K562 (cell line): ENCODE measurements around the gene SLTM.
"Not testable (repeated sequence)": the region's sequence is repeated elsewhere in the genome, so short reads cannot be mapped to it uniquely, and the experiment has no call there.

Source experiments
- BRF1 ChIP-seq: IDR thresholded peaks from 3 replicates; pipeline ENCODE4 v1.6.1; 2011; ENCODE audit warnings: borderline replicate concordance, mild to moderate bottlenecking; ENCODE audit not compliant: insufficient read length; ENCODE audit errors: extremely low read depth
- CHD2 ChIP-seq: IDR thresholded peaks from 2 replicates; pipeline ENCODE4 v1.6.1; 2011; ENCODE audit warnings: low read depth, low read length
- CREM ChIP-seq: IDR thresholded peaks from 2 replicates; pipeline ENCODE4 v1.6.1; 2014; ENCODE audit warnings: antibody characterized with exemption, low read depth
- POLR2A ChIP-seq: fragments of 450-650 bp; conservative IDR thresholded peaks from 2 replicates; pipeline ENCODE4 v1.6.1; 2016
- TAF15 ChIP-seq: fragments of 200-400 bp; formaldehyde crosslinking; IDR thresholded peaks from 2 replicates; pipeline ENCODE4 v1.6.1; 2017; ENCODE audit warnings: mild to moderate bottlenecking, low read depth, low read length, moderate library complexity
- U2AF1 ChIP-seq: fragments of 200-400 bp; formaldehyde crosslinking; optimal IDR thresholded peaks from 2 replicates; pipeline ENCODE3; 2017; ENCODE audit warnings: mild to moderate bottlenecking, low read depth, low read length, moderate library complexity
- YBX1 ChIP-seq: fragments of 450-650 bp; IDR thresholded peaks from 2 replicates; pipeline ENCODE4 v1.7.1; 2016; ENCODE audit warnings: mild to moderate bottlenecking
- ZBTB8A ChIP-seq: fragments of 450-650 bp; IDR thresholded peaks from 2 replicates; pipeline ENCODE4 v1.6.1; 2018; ENCODE audit warnings: mild to moderate bottlenecking, moderate library complexity; ENCODE audit not compliant: partially characterized antibody
- ZNF197 ChIP-seq: fragments of 200-800 bp; sonication (Bioruptor generic); IDR thresholded peaks from 2 replicates; pipeline ENCODE4 v1.6.1; 2016; ENCODE audit warnings: low read depth, missing genetic modification characterization, missing compliant biosample characterization
- TF ChIP-seq, protein P1 (sequence below), 2 experiments: fragments of 450-650 bp; formaldehyde crosslinking in 1 of 2; IDR thresholded peaks; 2 replicates each; pipeline versions ENCODE4 v1.4.0 to v1.6.1; 2014 to 2020; ENCODE audit warnings: mild to moderate bottlenecking in 2 of 2, borderline replicate concordance in 1 of 2, low read depth in 1 of 2
- TF ChIP-seq, protein P2 (sequence below): fragments of 250-450 bp; sonication (Bioruptor Pico); IDR thresholded peaks from 2 replicates; pipeline ENCODE4 v1.8.0; 2021; ENCODE audit warnings: borderline replicate concordance, mild to moderate bottlenecking, moderate library complexity; ENCODE audit not compliant: poor library complexity, severe bottlenecking

DNA sequence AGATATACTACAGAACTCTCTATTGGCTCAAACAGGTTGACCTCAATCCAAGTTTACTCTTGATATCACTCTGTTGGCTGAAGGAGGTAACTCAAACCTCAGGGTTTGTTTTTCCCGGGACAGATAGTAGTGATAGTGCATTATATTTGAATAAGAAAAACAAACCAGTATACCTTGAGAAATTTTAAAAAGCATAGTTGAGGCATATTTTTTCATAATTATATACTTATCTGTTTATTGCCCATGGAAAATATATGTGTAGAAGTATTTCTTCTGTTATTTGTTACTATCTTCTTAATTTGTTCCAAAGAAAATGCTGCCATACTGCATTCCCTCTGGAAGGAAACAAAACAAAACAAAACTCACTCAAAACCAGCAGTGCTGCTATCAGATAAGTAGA, 76.9 kb downstream of the SLTM start:
- TF ChIP-seq U2AF1; YBX1; CREM; ZNF197 (CRISPR knock-in tag); BRF1; ZBTB8A; POLR2A; CHD2; TAF15: not testable (repeated sequence)
- TF ChIP-seq, protein P1, sequence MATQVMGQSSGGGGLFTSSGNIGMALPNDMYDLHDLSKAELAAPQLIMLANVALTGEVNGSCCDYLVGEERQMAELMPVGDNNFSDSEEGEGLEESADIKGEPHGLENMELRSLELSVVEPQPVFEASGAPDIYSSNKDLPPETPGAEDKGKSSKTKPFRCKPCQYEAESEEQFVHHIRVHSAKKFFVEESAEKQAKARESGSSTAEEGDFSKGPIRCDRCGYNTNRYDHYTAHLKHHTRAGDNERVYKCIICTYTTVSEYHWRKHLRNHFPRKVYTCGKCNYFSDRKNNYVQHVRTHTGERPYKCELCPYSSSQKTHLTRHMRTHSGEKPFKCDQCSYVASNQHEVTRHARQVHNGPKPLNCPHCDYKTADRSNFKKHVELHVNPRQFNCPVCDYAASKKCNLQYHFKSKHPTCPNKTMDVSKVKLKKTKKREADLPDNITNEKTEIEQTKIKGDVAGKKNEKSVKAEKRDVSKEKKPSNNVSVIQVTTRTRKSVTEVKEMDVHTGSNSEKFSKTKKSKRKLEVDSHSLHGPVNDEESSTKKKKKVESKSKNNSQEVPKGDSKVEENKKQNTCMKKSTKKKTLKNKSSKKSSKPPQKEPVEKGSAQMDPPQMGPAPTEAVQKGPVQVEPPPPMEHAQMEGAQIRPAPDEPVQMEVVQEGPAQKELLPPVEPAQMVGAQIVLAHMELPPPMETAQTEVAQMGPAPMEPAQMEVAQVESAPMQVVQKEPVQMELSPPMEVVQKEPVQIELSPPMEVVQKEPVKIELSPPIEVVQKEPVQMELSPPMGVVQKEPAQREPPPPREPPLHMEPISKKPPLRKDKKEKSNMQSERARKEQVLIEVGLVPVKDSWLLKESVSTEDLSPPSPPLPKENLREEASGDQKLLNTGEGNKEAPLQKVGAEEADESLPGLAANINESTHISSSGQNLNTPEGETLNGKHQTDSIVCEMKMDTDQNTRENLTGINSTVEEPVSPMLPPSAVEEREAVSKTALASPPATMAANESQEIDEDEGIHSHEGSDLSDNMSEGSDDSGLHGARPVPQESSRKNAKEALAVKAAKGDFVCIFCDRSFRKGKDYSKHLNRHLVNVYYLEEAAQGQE (IDR thresholded peaks at IDR 0.05; ENCODE audit: borderline replicate concordance): not testable (repeated sequence)
- TF ChIP-seq, protein P1 (CRISPR knock-in tag; IDR thresholded peaks at IDR 0.05; ENCODE audit: low read depth): not testable (repeated sequence)
- TF ChIP-seq, protein P2, sequence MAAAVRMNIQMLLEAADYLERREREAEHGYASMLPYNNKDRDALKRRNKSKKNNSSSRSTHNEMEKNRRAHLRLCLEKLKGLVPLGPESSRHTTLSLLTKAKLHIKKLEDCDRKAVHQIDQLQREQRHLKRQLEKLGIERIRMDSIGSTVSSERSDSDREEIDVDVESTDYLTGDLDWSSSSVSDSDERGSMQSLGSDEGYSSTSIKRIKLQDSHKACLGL (CRISPR knock-in tag): not testable (repeated sequence)
